ENCODE data around the gene CGN.

The CGN gene

GRCh38 chr1:151502035-151502700 lies 9.0 kb upstream of the CGN start:
- H3K27me3 ChIP-seq (replicated peaks; ENCODE audit: control insufficient read depth, insufficient read depth, low read length) = no peaks in the 10 kb centered on the region; the same call in 1 of the 2 replicates
- no peak for TF ChIP-seq CTCF (IDR thresholded peaks at IDR 0.05; ENCODE audit: insufficient read depth, low read length, poor library complexity, severe bottlenecking)
- H3K36me3 ChIP-seq (ENCODE audit: control insufficient read depth, insufficient read depth, low read length) = no peaks in the 10 kb centered on the region
- no peak for DNase-seq (ENCODE audit: extremely low read depth, insufficient read length)
- no peak overlapping the region for H3K4me3 ChIP-seq (replicated peaks; ENCODE audit: low read depth, low read length)

DNA sequence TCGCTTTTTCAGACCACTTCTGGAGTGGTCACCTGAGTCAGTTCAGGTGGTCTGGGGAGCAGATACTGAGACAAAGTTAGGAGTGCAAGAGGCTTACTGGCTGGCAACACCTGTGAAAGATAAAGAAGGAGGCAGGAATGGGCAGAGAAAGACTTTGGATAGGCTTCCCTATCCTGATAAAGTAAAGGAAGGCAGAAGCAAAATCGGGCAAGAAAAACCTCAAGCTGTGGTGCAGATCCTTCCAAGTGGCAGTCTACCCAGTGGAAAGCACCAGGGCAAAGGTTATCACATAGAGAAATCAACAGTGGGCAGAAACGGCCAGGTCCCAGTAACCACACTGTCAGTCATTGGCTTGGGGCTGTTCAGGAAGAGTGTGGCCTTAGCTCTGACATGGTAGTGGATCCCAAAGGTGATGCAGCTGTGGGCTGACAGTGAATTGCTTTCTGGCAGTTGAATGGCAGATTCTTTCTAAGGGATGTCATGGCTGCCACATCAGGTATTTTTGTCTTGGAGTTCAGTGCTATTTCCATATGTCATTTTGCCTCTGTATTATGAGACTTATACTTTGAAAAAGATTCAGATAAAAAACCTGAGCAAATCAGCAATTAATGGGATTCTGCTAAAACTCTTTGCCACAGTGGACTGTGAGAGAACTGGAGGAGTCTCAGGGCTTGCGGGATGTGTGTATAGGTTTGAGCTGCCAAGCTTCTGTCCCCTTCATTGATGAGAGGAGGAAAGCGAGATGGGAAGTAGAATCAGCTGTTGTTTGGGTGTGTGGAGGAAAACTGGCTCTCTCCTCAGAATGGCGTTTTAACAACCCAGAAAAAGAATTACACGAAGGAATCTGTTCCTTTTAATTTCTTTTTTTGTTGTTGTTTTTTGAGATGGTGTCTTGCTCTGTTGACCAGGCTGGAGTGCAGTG lies 8.1 kb upstream of the CGN start:
- Histone ChIP-seq H3K36me3 (ENCODE audit: control insufficient read depth, insufficient read depth, low read length) (no peaks in the 10 kb centered on the region), H3K27me3 (replicated peaks; ENCODE audit: control insufficient read depth, insufficient read depth, low read length) (no peaks in the 10 kb centered on the region; the same call in 1 of the 2 replicates), H3K4me3 (replicated peaks; ENCODE audit: low read depth, low read length) (no peak overlapping the region)
- DNase-seq (ENCODE audit: extremely low read depth, insufficient read length) = no peak
- no peak for TF ChIP-seq CTCF (IDR thresholded peaks at IDR 0.05; ENCODE audit: insufficient read depth, low read length, poor library complexity, severe bottlenecking)

DNA sequence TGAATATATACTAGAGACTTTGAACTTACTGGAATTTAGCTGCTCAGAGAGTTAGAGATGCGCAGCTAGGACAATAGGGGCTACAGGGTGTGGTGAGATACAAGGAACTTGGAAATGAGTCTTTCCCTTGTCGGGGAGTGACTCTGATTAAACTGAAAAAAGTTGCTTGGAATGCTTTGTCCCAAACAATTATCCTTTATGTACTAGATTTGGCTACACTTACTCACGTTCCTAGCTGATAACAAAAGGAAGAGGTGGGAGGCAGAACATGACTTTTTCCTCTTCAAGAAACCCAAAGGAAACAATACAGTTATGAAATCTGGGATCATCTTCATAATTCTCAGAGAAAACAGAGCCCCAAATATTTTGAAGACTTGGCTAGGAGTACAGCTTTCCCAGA lies 6.9 kb upstream of the CGN start:
- no peak for TF ChIP-seq CTCF (IDR thresholded peaks at IDR 0.05; ENCODE audit: insufficient read depth, low read length, poor library complexity, severe bottlenecking)
- DNase-seq (ENCODE audit: extremely low read depth, insufficient read length) = no peak
- no peak overlapping the region for H3K4me3 ChIP-seq (replicated peaks; ENCODE audit: low read depth, low read length)

DNA sequence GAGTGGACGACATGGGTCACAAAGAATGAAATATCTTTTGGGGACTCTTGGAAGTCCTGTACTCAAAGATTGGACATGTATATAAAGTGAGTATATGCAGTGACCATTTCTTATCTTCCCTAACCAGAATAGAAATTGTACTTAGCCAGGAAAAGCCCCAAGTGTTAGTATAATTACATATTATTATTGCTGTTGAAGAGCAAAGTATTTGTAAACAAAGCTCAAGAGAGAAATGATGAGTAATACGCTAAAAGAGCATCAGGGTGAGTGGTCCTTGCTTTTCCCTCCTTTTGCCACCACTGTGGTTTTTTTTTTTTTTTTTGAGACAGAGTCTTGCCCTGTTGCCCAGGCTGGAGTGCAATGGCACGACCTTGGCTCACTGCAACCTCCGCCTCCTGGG lies 6.4 kb upstream of the CGN start:
- TF ChIP-seq CTCF (IDR thresholded peaks at IDR 0.05; ENCODE audit: insufficient read depth, low read length, poor library complexity, severe bottlenecking) = no peak
- Histone ChIP-seq H3K27me3 (replicated peaks; ENCODE audit: control insufficient read depth, insufficient read depth, low read length) (no peaks in the 10 kb centered on the region; the same call in 1 of the 2 replicates), H3K36me3 (ENCODE audit: control insufficient read depth, insufficient read depth, low read length) (no peaks in the 10 kb centered on the region), H3K4me3 (replicated peaks; ENCODE audit: low read depth, low read length) (no peak overlapping the region)
- no peak for DNase-seq (ENCODE audit: extremely low read depth, insufficient read length)

More for the DNA sequence above, 6.9 kb upstream of the CGN start:
- H3K36me3 ChIP-seq (ENCODE audit: control insufficient read depth, insufficient read depth, low read length) = no peaks in the 10 kb centered on the region
- no peaks in the 10 kb centered on the region; the same call in 1 of the 2 replicates for H3K27me3 ChIP-seq (replicated peaks; ENCODE audit: control insufficient read depth, insufficient read depth, low read length)

- Histone ChIP-seq H3K36me3 (ENCODE audit: control insufficient read depth, insufficient read depth, low read length) (no peaks in the 10 kb centered on the region), H3K27me3 (replicated peaks; ENCODE audit: control insufficient read depth, insufficient read depth, low read length) (no peaks in the 10 kb centered on the region), H3K4me3 (replicated peaks; ENCODE audit: low read depth, low read length) (no peak overlapping the region)
- TF ChIP-seq CTCF (IDR thresholded peaks at IDR 0.05; ENCODE audit: insufficient read depth, low read length, poor library complexity, severe bottlenecking) = no peak
- DNase-seq (ENCODE audit: extremely low read depth, insufficient read length) = no peak
Measured at GRCh38 chr1:151508833-151509232, 2.4 kb upstream of the CGN start.

All from GM06990 (cell line).